ENCODE data around the gene SLC7A6OS.

Gene SLC7A6OS

GRCh38 chr16:68263559-68264127 is 47.1 kb downstream of the SLC7A6OS start (continued):
- 0 out of 2 replicates have a peak, but pooled peaks have one; percentile 36 for TF ChIP-seq KLF17 (tag by site-specific recombination; IDR thresholded peaks at IDR 0.05)
- TF ChIP-seq ZBTB11 (tag by site-specific recombination; conservative IDR thresholded peaks at IDR 0.05; ENCODE audit: low read depth), result no peak; the same call in 1 of the 2 replicates
- peak; percentile 67 for TF ChIP-seq GLIS1 (tag by site-specific recombination; IDR thresholded peaks at IDR 0.05)
- TF ChIP-seq ZBTB10 (tag by site-specific recombination; IDR thresholded peaks at IDR 0.05), result peak; percentile 84
- peak; percentile 74 for TF ChIP-seq ZNF398 (tag by site-specific recombination; IDR thresholded peaks at IDR 0.05)
- no peak for TF ChIP-seq ZSCAN30 (tag by site-specific recombination; IDR thresholded peaks at IDR 0.05)
- peak; percentile 93 for TF ChIP-seq ZBTB6 (tag by site-specific recombination; IDR thresholded peaks at IDR 0.05)
- no peak for TF ChIP-seq BCL11B (tag by site-specific recombination; IDR thresholded peaks at IDR 0.05; ENCODE audit: low read depth)
- TF ChIP-seq ZNF132 (tag by site-specific recombination; IDR thresholded peaks at IDR 0.05; ENCODE audit: borderline replicate concordance), result no peak

GRCh38 chr16:68259007-68259825 is 51.5 kb downstream of the SLC7A6OS start:
- POLR2A ChIA-PET, result interaction anchor here (1.7 to 3.4 kb wide), 3 partner anchors 14 to 52 kb away, joined by 4 to 11 read pairs (median 4); partner anchors contain the start of genes ESRP2, PLA2G15, PRMT7 and SLC7A6OS
- H3K36me3 ChIP-seq (ENCODE audit: control insufficient read depth in 2 of 2, insufficient read depth in 1 of 2, low read length in 2 of 2), result peaks cover 0 to 47% of the 10 kb centered on the region in 2 experiments; a peak in 2 of 3 replicates
- CTCF ChIA-PET, result interaction anchor here (0.6 to 8.2 kb wide), 4 partner anchors 25 to 565 kb away, joined by 3 to 151 read pairs (median 8); no protein-coding TSS in a partner anchor
- H3K4me3 ChIP-seq (ENCODE audit: low read depth, low read length), result no peak overlapping the region
- no peaks in the 10 kb centered on the region for H3K4me1 ChIP-seq (ENCODE audit: control insufficient read depth, insufficient read depth, low read length)
- no peak overlapping the region for H3K27ac ChIP-seq (ENCODE audit: extremely low read depth, low read depth, low read length)
- H3K9me3 ChIP-seq (ENCODE audit: control insufficient read depth, insufficient read depth, low read depth, low read length), result no peaks in the 10 kb centered on the region
- no peak for TF ChIP-seq ZNF37A (tag by site-specific recombination; IDR thresholded peaks at IDR 0.05)
- TF ChIP-seq ZNF560 (tag by site-specific recombination; IDR thresholded peaks at IDR 0.05; ENCODE audit: borderline replicate concordance), result no peak
- TF ChIP-seq ZNF239 (tag by site-specific recombination; IDR thresholded peaks at IDR 0.05), result no peak
- TF ChIP-seq EGR2 (tag by site-specific recombination; IDR thresholded peaks at IDR 0.05; ENCODE audit: low read depth), result no peak
- no peak for TF ChIP-seq MEIS1 (CRISPR knock-in tag; IDR thresholded peaks at IDR 0.05; ENCODE audit: borderline replicate concordance)
- no peak for TF ChIP-seq ZNF785 (tag by site-specific recombination; IDR thresholded peaks at IDR 0.05)
- no peak for TF ChIP-seq ZNF621 (tag by site-specific recombination; IDR thresholded peaks at IDR 0.05)
- TF ChIP-seq PRDM1 (tag by site-specific recombination; IDR thresholded peaks at IDR 0.05), result no peak
- no peak for TF ChIP-seq ZNF501 (tag by site-specific recombination; IDR thresholded peaks at IDR 0.05)
- TF ChIP-seq KLF1 (tag by site-specific recombination; IDR thresholded peaks at IDR 0.05), result no peak
- no peak for TF ChIP-seq ZNF175 (tag by site-specific recombination; IDR thresholded peaks at IDR 0.05)
- no peak for TF ChIP-seq ZNF10 (tag by site-specific recombination; IDR thresholded peaks at IDR 0.05)
- no peak for TF ChIP-seq SCRT2 (tag by site-specific recombination; IDR thresholded peaks at IDR 0.05)
- no peak for TF ChIP-seq HOXC10 (CRISPR knock-in tag; IDR thresholded peaks at IDR 0.05)

Measured in HEK293 (cell line).